Measurements from ENCODE around the gene SFXN3.
"Not testable (repeated sequence)": the region's sequence is repeated elsewhere in the genome, so short reads cannot be mapped to it uniquely, and the experiment has no call there.

SFXN3 gene

DNA sequence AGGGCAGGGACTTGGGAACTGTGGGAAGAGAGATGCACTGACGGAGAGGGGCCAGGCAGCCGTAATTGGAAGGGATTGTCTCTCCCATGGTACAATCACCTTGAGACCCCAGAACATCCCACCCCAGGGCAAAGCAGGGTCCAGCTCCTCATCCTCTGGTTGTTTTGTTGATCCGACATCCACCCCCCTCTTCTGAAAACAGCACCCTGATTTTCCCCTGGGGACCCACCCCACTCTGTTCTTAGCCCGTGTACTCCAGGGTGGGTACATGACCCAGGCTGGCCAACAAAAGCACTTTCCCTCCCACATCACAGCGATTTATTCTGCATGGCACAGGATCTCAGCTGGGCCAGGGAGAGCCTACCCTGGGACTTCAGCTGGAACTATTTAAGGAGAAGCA lies 14.2 kb upstream of the SFXN3 start:
- DNase-seq, result no peak

DNA sequence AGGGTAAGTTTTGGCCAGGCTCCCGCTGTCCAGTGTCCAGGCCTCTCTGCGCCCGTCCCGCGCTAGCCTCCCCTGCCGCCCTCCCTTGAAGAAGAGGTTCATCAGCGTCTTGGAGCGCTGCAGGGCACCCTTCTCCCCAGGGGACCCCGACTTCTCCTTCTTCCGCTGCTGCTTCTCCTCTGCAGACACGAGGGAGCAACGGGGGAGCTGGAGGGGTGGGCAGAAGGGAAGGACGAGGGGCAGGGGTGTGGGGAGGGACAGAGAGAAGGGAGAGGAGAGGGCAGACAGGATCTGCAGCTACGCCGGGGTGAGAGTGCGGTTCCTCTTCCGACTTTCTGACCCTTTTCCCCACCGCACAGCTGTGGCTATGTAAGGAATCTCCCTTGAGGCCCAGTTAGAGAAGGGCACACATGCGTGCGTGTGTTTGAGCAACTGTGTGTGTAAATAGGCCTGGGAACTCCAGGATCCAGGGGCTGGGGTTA lies 12.9 kb upstream of the SFXN3 start:
- no peak for DNase-seq

DNA sequence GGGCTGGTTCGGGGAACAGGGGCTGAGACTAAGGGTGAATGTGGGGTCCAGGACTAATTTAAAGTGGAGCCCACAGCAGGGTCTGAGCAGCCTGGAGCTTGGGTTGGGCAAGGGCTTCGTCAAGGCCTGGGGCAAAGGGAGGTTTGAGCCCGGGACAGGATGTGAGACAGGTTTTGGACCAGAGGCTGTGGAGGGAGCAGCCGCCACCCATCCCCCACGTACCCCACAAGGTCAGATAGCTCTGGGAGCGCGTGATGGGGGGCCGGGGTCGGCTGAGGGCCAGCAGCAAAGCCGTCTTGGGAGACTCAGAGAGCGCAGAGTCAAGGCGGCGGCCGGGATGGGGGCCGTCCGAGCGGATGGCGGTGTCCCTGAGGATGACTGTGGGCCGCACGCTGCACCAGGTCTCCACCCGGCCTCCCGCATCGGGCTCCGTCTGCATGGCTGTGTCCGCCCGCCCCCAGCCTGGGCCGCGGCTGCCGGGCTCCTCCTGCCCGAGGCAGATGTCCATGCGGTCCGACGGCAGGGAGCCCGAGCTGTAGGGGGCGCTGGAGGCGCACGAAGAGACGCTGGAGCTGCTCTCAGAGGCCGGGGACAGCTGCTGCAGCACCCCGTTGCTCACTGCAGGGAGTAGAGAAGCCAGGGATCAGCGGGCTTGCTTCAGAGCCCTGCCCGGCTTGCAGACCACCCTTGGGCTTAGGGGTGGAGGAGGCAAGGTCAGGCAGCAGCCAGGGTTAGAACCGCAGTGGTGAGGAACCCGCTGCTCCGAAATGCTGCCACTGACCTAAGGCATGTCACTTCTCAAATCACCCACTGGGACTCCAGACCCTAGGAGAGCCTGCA lies 12.2 kb upstream of the SFXN3 start:
- peak; percentile 73 for DNase-seq

DNA sequence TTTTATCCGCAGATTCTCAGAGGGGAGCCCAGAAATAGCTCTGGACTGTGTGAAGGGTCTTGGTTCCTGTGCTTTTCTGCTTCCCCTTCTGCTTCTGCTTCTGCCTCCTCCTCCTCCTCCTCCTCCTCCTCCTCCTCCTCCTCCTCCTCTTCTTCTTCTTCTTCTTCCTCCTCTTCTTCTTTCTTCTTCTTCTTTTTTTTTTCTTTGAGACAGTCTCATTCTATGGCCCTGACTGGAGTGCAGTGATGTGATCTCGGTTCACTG lies 11.7 kb upstream of the SFXN3 start:
- DNase-seq, result no peak

DNA sequence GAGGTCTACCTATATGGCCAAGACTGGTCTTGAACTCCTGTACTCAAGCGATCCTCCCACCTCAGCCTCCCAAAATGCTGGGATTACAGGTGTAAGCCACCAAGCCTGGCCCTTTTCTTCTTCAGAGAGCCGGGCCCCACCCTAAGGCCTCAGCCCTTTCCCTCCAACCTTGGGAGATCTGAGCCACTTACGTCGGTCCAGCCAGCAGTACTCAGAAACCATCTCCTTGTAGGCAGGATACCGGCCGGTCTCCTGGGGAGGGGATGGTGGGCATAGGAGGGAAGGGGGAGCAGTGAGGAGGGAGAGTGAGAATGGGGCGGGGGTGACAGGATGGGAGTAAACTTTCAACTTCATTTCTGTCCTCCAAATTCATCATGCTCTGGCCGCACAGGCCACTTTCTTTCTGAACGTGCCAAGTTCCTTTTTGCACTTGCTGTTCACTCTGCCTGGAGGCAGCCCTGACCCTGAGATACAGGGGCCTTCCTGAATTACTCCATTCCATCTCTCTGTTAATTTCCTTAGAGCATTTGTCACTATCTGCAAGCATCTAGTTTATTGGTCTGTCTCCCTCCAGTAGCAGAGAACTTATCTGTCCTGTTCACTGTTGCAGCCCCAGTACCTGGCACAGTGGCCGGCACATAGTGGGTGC lies 10.5 kb upstream of the SFXN3 start:
- DNase-seq, result no peak

DNA sequence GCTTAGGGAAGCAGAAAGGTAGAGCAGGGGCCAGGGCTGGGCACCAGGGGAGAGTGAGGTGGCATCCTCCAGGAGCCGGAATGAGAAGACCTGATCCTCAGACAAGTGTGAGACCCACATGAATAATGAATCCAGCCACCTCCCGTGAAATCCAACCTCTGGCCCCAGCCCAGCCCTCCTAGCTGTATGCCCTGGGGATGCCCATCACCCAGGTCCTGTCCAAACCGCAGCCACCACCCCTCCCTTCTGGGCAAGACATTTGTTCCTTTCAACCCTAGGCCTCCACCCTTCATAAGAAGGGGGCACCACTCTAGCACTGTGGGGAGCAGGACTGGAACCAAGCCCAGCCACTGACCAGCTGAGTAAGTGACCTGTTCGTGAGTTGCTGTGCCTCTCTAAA lies 9.8 kb upstream of the SFXN3 start:
- DNase-seq, result no peak

DNA sequence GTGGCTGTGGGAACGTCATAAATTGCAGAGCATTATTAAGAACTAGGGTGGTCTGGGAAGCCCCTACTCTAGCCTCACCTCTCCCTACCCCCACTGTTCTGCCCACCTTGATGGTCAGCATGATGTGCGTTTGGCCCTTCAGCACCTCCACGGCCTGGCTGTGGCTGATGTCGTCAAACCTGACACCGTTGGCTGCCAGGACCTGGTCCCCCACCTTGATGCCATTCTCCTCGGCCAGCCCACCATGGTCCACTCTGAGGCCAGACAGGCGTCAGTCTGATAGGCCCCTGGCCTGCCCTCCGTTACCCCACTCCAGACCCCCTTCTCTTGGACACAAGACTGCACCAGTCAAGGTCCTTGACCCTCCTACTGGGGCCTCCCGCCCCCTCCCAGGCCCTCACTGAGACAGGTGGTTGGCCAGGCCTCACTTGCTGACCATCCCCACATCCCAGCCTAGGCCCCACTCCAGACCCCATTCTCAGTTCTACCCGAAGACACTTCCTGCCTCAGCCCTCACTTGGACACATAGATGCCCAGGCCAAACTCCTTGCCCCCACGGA lies 9.3 kb upstream of the SFXN3 start:
- no peak for DNase-seq

DNA sequence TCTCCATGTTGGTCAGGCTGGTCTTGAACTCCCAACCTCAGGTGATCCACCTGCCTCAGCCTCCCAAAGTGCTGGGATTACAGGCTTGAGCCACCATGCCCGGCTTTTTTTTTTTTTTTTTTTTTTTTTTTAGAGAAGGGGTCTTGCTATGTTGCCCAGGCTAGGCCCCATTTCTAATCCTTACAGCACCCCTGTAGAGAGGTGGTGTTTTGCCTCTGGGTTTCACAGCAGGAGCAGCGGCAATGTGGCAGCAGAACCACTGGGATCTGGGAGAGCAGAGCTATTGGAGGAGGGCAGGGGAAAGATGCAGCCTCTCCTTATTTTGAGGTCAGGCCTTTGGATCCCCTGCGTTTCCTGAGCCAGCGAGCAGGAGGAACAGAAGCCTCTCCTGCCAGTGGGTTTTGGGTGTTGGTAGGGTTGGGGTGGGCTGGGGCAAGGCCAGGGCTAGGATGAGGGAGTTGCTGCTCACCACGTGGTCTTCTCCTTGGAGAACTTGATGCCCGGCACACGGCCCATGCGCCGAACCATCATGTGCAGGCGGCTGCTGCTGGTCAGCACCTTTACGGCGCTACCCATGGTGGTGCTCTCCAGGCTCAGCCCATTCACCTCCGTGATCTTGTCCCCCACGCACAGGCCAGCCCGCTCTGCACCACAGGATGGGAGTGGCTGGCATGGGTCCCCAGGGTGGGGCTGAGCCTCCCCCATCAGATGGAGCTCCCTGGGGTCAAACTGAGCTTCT lies 7.9 kb upstream of the SFXN3 start:
- no peak for DNase-seq

DNA sequence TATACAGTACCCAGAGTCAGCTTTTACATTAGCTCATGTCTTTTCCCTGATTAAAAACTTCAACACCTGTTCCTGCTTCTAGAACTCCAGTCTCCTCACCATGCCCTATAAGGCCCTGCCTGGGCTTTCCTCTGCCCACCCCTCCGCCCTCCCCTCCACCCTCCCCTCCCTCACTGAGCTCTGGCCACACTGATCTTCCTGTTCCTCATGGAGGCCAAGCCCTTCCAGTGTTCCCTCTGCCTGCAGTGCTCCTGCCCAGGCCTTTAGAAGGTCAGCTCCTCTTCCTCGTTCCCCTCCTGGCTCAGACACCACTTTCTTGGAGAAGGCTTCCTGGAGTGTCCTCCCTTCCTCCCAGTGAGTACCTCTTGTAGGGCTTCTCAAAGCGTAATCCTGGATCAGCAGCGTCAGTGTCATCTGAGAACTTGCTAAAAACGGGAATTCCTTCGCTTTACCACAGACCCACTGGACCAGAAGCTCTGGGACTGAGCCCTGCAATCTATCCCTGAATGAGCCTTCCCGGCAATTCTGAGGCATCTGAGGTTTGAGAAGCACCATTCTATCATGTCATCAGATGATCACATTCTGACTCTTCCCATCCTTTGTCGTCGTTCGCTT lies 3.8 kb upstream of the SFXN3 start:
- no peak for DNase-seq

DNA sequence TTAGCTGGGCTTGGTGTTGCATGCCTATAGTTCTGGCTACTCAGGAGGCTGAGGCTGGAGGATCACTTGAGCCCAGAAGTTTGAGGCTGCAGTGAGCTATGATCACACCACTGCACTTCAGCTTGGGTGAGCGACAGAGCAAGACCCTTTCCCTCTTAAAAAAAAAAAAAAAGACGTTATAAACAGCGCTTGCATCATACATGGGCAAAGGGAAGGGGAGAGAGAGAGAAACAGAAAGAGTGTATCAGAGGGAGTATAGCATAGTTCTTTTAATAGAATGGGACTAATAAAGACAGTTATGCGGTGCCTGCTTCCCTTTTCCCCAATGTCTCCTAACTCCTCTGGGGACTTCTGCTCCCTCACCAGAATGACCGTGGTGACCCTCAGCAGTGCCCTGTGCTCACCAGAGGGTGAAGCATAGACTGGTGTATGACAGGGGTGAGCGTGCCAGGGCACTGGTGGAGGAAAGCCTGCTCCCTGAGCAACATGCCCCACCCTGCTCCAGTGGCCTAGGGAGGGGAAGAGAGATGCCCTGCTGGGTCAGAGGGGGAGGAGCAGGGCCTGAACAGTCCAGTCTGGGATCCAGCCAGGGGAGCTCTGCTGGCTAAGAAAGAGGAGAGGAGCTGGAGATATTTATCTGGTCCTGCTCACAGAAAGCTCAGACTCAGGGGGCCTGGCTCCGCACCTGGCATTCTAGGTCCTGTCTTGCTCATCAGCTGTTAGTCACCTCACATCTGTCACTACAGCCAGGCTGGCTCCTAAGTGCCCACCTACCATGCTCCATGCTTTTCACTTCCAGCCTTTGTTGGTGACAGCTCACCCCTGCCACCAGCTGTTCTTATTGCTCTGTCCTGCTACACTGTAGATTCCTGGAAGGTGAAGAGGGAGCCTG lies 2.3 kb upstream of the SFXN3 start:
- no peak for DNase-seq

DNA sequence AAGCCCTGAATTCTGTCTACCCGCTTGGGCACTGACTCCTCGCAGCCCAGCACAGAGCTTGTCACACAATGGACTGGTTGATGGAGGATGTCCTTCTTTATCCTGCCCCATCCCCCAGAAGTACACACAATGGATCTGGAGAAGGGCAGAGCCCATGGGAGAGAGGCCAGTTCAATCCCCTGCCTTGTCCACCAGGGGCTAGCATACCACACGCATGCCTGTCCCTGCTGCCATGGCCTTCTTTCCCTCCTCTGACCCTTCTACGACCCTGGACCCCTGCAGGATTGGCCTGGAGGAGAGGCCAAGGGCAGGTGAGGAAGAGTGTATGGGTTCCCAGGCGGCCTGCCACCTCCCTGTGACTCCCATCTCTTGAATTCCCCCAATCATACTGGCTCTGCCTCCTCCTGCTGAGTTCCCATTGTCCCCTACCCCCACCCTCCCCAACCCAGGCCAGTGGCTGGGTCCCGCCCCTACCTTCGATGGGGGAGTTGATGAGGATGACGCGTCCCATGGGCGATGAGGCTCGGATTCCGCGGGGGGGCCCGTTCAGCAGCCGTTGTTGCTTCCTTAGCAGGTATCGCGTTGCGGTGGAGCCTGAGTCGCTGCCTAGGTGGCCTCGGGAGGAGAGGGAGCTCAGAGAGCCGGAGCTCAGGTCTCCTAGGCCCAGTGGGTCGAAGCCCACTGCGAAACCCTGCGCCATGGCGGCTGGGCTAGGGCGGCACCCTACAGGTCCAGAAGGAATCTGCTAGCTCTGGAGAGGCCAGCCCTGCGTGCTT lies 1.3 kb upstream of the SFXN3 start:
- DNase-seq, result no peak

DNA sequence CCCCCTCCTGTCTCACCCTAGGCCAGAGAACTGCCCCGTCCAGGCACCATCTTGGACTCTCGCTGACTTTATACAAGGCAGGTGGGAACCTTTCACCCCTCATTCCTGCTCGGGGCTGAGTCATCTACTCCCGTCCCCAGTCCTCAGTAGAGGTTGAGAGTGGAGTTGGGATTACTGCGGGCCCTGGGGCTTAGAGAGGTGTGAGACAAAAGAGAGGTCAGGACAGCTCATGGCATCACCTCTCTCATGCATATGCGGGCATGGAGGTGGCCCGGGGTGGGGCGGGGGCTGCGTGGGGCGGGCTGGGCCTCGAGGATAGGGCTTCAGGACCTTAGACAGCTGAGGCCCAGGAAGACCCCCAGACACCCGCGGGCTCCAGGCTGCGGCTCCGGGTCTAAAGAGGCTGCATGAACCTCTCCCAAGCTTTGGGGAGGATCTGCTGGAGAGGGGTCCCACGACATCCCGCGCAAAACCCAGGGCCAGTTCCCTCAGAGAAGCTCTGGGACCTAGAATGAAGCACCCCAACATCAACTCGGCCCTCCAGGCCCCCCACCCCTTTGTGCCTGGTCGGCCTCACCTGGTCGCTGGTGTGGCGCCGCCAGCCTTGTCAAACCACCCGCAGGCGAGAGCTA lies 422 bp upstream of the SFXN3 start:
- DNase-seq, result no peak

DNA sequence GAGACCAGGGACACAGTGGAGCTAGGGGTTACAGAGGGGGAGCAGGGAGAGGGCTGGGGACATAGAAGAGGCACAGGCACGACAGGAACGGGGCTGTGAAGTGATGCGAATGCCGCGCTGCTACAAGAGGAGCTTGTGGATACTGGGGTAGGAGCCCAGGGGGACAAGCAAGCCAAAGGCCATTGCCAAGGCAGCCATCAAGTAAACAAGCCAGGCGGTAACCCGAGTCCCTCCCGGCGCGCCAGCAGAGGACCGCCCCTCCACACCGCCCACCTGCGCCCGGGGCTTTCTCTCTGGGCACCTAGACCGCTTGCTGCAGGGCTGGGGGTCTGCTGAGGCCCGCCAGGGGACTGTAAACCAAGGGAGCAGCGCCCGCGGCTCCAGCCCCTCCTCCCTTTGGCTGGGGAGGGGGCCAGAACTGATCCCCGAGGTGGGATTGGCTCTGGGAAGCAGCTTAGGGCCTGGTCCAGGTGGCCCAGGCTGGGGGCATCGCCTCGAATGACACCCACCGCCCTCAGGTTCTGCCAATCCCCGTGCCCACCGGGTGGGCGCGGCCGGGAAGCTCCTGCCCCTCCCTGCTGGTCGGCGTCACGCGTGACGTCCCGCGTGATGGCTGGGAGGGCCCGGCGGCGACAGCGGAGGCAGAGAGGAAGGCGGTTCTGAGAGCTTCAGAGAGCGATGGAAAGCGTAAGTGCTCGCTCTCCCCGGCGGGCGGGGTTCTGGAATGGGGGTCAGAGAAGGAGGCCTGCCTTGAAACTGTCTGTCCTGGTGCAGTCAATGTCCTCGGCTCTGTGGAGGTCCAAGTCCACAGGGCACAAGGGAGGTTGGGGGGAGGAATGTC lies 982 bp downstream of the SFXN3 start:
- peak; percentile 85 for DNase-seq

DNA sequence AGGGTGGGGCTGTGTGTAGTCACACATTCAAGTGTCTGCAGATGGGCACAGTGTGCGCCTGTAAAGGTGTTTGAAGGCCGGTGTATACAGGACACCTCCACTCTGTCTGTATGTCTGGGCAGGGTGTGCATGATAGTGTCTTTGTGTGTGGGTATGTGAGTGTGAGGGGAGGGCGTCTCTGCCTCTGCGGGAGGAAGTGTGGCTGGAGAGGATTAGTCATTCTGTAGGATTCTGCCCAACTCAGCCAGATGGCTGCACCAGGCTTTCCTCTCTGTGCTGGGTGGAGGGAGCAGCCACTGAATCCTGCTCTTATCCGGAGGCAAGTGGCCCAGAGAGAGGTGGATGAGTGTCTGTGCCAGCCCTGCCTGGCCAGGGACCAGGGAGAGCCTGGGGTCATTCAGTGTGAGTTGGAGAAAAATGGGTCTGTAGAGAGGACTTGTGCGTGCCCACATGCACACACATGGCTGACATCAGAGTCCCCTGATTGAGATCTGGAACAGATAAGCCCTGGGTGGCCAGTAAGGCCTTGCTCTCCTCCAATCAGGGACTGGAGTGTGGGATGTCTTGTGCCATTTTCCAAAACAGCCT lies 1.7 kb downstream of the SFXN3 start:
- peak; percentile 51 for DNase-seq

DNA sequence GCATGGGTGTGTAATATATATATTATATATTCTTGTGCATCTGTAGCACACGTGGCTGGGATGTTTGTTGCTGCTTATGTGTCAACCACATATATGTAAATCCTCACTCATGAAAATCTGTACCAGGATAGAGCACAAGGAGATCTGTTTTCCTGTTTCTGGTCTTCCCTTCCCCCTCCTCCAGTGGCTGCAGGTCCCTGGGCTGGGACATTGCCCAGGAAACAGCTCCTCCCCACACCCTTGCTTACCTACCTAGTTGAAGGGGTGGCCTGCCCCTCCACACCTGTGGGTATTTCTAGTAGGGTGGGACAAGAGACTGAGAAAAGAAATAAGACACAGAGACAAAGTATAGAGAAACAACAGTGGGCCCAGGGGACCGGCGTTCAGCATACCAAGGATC lies 2.2 kb downstream of the SFXN3 start:
- no peak for DNase-seq

DNA sequence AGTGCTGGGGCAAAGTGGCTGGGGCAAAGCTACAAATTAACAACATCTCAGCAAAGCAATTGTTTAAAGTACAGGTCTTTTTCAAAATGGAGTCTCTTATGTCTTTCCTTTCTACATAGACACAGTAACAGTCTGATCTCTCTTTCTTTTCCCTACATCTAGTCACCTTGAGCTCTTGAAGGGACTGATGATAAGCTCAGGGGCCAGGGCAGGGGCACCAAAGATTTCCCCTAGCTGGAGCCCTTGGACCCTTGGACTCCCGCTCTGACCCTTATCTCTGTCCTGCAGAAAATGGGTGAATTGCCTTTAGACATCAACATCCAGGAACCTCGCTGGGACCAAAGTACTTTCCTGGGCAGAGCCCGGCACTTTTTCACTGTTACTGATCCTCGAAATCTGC lies 3.4 kb downstream of the SFXN3 start:
- DNase-seq, result not testable (repeated sequence)

DNA sequence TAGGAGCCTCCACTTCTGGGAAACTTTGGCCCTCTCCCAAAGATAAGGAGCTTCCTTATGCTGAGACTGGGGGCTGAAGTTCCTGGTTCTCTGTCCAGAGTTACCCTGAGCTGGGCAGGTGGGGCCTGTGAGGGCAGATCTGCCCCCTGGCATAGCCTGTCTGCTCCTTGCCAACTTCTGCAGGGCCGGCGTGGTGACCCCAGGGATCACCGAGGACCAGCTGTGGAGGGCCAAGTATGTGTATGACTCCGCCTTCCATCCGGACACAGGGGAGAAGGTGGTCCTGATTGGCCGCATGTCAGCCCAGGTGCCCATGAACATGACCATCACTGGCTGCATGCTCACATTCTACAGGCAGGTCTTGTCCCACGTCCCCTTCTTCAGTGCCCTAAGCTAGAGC lies 4.3 kb downstream of the SFXN3 start:
- no peak for DNase-seq

DNA sequence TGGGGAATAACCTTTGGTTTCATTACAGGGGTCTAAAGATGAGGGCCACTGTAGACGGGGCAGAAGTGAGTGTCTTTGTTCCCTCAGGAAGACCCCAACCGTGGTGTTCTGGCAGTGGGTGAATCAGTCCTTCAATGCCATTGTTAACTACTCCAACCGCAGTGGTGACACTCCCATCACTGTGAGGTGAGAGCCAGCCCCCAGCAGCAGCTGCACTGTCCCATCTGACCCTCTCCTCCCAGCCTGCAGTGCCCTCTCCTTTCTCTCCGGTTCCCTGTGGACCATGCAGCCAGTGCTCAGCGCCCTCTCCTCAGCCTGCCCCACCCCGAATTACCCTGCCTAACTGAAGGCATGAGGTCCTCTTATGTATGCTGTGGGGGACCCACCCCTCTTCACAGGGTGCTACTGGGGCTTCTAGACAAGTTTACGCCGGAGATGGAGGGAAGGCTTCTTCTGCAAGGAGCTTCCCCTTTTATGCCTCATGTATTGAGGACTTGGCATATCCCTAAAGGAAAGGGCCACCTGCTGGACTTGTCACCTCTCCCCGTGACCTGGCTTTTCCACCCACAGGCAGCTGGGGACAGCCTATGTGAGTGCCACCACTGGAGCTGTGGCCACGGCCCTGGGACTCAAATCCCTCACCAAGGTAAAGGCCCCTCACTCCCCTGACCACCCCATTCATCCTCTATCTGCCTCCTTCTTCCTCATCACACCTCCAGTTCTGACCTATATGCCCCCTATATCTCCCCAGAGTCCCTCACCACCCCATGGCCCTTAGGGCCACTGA lies 5.1 kb downstream of the SFXN3 start:
- no peak for DNase-seq

DNA sequence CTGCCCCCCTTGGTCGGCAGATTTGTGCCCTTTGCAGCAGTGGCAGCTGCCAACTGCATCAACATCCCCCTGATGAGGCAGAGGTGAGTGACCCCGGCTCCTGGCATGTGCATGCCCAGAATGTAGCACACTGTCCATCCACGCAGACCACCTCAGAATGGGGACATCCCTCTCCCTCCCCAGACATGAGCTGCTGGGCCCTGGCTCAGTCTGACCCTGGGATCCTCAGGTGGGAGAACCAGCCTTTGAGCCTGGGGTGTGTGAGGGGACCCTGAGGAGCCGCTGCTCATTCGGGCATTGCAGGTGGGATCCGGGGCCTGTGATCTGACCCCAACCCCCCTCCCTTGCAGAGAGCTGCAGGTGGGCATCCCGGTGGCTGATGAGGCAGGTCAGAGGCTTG lies 5.7 kb downstream of the SFXN3 start:
- DNase-seq, result no peak
